PFSK-1 (cell line): Measurements from ENCODE around the gene TNNI3K.

ENCODE experiments used
- FOXP2 ChIP-seq: optimal IDR thresholded peaks from 2 replicates; pipeline ENCODE3; 2011; ENCODE audit warnings: borderline replicate concordance, control low read depth, inconsistent platforms; ENCODE audit not compliant: insufficient read depth; ENCODE audit errors: extremely low read length, extremely low read depth
- POLR2AphosphoS5 ChIP-seq: IDR thresholded peaks from 2 replicates; pipeline ENCODE4 v1.6.1; 2012; ENCODE audit warnings: low read depth, mild to moderate bottlenecking, control low read depth, low read length, moderate library complexity
- SIN3A ChIP-seq: IDR thresholded peaks from 2 replicates; pipeline ENCODE4 v1.6.1; 2012; ENCODE audit warnings: mild to moderate bottlenecking, low read length, moderate library complexity, borderline replicate concordance; ENCODE audit not compliant: insufficient read depth
- TAF1 ChIP-seq: IDR thresholded peaks from 2 replicates; pipeline ENCODE4 v1.6.1; 2012; ENCODE audit warnings: low read length, control low read depth, borderline replicate concordance; ENCODE audit not compliant: insufficient read depth
- TF ChIP-seq, protein P1 (sequence below), 2 experiments: IDR thresholded peaks; 2 replicates each; pipeline versions ENCODE4 v1.6.1 to v1.8.0; 2011 to 2012; ENCODE audit warnings: low read depth in 2 of 2, low read length in 2 of 2, control low read depth in 1 of 2, inconsistent platforms in 1 of 2, mild to moderate bottlenecking in 1 of 2, moderate library complexity in 1 of 2; ENCODE audit not compliant: insufficient read depth in 1 of 2

TNNI3K gene

GRCh38 chr1:74324684-74325448, 89.7 kb downstream of the TNNI3K start:
- TF ChIP-seq, protein P1, sequence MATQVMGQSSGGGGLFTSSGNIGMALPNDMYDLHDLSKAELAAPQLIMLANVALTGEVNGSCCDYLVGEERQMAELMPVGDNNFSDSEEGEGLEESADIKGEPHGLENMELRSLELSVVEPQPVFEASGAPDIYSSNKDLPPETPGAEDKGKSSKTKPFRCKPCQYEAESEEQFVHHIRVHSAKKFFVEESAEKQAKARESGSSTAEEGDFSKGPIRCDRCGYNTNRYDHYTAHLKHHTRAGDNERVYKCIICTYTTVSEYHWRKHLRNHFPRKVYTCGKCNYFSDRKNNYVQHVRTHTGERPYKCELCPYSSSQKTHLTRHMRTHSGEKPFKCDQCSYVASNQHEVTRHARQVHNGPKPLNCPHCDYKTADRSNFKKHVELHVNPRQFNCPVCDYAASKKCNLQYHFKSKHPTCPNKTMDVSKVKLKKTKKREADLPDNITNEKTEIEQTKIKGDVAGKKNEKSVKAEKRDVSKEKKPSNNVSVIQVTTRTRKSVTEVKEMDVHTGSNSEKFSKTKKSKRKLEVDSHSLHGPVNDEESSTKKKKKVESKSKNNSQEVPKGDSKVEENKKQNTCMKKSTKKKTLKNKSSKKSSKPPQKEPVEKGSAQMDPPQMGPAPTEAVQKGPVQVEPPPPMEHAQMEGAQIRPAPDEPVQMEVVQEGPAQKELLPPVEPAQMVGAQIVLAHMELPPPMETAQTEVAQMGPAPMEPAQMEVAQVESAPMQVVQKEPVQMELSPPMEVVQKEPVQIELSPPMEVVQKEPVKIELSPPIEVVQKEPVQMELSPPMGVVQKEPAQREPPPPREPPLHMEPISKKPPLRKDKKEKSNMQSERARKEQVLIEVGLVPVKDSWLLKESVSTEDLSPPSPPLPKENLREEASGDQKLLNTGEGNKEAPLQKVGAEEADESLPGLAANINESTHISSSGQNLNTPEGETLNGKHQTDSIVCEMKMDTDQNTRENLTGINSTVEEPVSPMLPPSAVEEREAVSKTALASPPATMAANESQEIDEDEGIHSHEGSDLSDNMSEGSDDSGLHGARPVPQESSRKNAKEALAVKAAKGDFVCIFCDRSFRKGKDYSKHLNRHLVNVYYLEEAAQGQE (IDR thresholded peaks at IDR 0.05; ENCODE audit: insufficient read depth in 1 of 2, low read depth in 2 of 2, low read length in 2 of 2): no peak
- TF ChIP-seq TAF1 (no peak), SIN3A (no peak), POLR2AphosphoS5 (no peak), FOXP2 (no peak)

DNA sequence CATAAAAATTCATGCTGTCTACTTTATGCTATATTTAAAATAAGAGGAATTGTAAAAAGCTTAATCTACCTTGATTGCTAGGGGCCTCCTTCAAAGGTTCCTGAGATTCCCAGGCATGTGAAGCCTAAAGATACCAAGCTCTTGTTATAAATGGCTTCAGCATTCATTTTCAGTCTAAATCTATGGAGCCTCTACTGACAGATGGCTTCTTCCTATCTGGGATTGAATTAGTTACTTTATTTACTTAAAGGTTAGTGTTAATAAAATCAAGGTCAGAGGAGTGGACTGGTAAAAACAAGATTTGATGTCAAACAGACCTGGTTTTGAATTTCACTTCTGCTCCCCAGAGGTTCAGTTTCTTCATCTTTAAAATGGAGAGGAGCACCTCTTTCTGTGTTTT, 93.7 kb downstream of the TNNI3K start:
- TF ChIP-seq POLR2AphosphoS5: no peak
- TF ChIP-seq TAF1: no peak
- TF ChIP-seq, protein P1 (IDR thresholded peaks at IDR 0.05; ENCODE audit: insufficient read depth in 1 of 2, low read depth in 2 of 2, low read length in 2 of 2): no peak
- TF ChIP-seq SIN3A: no peak
- no peak for TF ChIP-seq FOXP2

DNA sequence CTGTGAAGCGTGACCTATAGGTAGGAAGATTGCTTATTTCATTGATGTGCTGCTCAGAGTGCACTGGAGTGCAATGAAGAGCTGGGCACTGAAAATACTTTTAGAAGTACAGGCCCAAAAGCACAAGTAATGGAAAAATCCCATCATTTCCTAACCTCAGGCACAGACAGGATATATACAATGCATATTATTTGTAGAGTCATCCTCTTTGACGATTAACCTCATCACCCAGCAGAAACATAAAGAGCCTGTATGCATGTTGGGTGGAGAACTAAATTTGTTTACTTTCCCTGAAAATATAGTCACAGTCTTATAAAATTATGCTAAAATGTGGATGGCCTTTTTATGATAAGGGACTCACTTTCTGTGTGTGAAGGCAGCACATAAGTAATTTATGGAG, 98.1 kb downstream of the TNNI3K start:
- no peak for TF ChIP-seq SIN3A
- TF ChIP-seq FOXP2: no peak
- no peak for TF ChIP-seq POLR2AphosphoS5
- TF ChIP-seq TAF1: no peak
- TF ChIP-seq, protein P1 (IDR thresholded peaks at IDR 0.05; ENCODE audit: insufficient read depth in 1 of 2, low read depth in 2 of 2, low read length in 2 of 2): no peak

DNA sequence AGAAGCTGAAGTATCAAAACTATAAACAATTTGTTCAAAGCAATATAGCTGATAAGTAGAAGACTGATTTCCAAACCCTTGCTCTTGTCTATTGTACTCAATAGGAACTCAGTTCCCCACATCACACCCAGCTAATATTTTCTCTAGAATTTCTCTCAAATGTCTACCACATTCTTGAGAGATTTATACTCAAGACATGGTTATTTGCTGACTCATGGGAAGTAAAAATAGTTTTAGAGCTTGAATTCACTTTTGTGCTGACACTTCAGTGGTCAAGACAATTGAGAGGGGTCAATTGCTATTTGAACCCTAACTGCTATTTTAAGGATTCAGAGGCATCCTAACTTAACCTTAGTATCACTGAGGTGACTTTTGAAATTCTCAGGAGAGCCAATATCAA, 99.0 kb downstream of the TNNI3K start:
- no peak for TF ChIP-seq FOXP2
- TF ChIP-seq POLR2AphosphoS5: no peak
- no peak for TF ChIP-seq TAF1
- TF ChIP-seq, protein P1 (IDR thresholded peaks at IDR 0.05; ENCODE audit: insufficient read depth in 1 of 2, low read depth in 2 of 2, low read length in 2 of 2): no peak
- TF ChIP-seq SIN3A: no peak

- TF ChIP-seq, protein P1 (IDR thresholded peaks at IDR 0.05; ENCODE audit: insufficient read depth in 1 of 2, low read depth in 2 of 2, low read length in 2 of 2): no peak
- TF ChIP-seq FOXP2 (no peak), TAF1 (no peak), POLR2AphosphoS5 (no peak), SIN3A (no peak)
Observed at GRCh38 chr1:74340656-74341055, 105.5 kb downstream of the TNNI3K start.
